VCaP (cell line): ENCODE measurements around the gene HSF2BP.
"Not testable (repeated sequence)": the region's sequence is repeated elsewhere in the genome, so short reads cannot be mapped to it uniquely, and the experiment has no call there.

ENCODE experiments used
- H3K27ac ChIP-seq: fragments of 450-650 bp; 2 replicates; pipeline ENCODE4 v1.5.1; 2017
- CTCF ChIP-seq: fragments of 450-650 bp; conservative IDR thresholded peaks from 2 replicates; pipeline ENCODE4 v1.5.1; 2017; ENCODE audit warnings: mild to moderate bottlenecking, moderate library complexity

HSF2BP gene

DNA sequence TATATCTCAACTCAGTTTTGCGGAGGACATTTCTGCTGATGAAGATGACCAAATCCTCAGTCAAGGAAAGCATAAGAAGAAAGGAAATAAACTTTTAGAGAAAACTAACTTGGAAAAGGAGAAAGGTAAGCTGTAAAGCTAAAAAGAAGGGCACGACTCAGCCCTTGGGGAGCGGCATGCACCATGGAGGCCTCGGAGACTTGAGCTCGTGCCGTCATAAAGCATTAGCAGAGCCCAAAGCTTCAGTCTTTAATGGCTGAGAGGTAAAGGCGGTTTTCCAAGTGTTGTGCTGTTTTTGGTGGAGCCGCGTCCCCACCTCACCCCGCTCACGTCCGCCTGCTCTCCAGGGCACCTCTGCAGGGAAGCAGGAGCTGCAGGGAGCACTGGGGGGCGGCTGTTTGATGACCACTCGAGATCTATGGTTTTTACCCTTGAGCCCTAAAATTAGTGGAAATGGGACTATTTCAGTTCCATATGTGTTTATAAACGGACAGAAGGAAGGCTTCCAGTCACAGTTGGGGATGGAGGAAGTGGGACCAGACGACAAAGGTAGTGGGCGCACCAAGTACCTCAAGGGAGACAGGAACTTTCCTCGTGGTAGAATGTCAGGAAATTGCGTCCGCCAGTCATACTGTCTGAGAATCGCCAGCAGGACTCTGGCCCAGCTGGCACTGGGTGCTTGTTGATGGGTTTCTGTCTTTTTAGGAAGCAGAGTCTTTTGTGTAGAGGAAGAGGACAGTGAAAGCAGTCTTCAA is 27.7 kb upstream of the HSF2BP start:
- H3K27ac ChIP-seq = no peak overlapping the region

GRCh38 chr21:43684424-43684823 is 25.1 kb upstream of the HSF2BP start:
- H3K27ac ChIP-seq = no peak overlapping the region
- TF ChIP-seq CTCF = no peak

More for the DNA sequence above, 27.7 kb upstream of the HSF2BP start:
- no peak for TF ChIP-seq CTCF

DNA sequence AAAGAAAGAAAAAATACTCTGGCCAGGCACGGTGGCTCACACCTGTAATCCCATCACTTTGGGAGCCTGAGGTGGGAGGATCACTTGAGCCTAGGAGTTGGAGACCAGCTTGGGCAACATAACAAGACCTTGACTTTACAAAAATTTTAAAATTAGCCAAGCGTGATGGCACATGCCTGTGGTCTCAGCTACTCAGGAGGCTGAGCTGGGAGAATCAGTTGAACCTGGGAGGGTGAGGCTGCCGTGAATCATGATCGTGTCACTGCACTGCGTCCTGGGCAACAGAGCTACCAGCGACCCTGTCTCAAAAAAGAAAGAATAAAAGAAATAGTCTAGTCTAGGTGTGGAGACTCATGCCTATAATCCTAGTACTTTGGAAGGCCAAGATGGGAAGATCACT is 22.4 kb upstream of the HSF2BP start:
- TF ChIP-seq CTCF = no peak
- H3K27ac ChIP-seq = no peak overlapping the region

- not testable (repeated sequence) for H3K27ac ChIP-seq
Observed at GRCh38 chr21:43680421-43680820, 21.1 kb upstream of the HSF2BP start.

- no peak overlapping the region for H3K27ac ChIP-seq
- TF ChIP-seq CTCF = no peak
Observed at GRCh38 chr21:43679951-43680350, 20.7 kb upstream of the HSF2BP start.

- TF ChIP-seq CTCF = no peak
- no peak overlapping the region for H3K27ac ChIP-seq
Observed at GRCh38 chr21:43676391-43676790, 17.1 kb upstream of the HSF2BP start.

DNA sequence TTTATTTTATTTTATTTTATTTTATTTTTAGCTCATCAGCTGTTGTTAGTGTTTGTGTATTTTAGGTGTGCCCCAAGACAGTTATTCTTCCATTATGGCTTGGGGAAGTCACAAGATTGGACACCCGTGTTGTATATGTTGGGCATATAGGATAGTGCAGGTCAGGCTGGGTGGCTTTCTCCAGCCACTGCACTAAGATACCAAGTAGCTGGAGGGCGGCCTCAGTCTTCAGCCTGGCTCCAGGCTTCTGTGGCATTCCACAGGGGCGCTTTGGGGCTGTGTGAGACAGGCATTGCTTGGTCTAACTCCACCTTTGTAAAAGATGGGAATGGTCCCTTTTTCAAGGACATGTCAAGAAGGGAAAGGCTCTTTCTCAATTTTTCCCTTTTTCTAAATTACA is 16.6 kb upstream of the HSF2BP start:
- no peak for TF ChIP-seq CTCF
- no peak overlapping the region for H3K27ac ChIP-seq

- no peak overlapping the region for H3K27ac ChIP-seq
- TF ChIP-seq CTCF = no peak
Observed at GRCh38 chr21:43669828-43670605, 10.7 kb upstream of the HSF2BP start.
